IMR-90 (cell line): ENCODE results near the gene TSPAN4. TPM values are rescaled to one million over a fixed set of nuclear protein-coding genes. Genes with fewer than 3 reads are reported as not detected.

Source experiments
- ATAC-seq: fragments of 200-7000 bp; cut with Tn5 transposase; 2 replicates; pipeline ENCODE4 v1.9.1; 2020; ENCODE audit warnings: low read depth, mild to moderate bottlenecking, moderate library complexity
- BruUV-seq: library from RNA; stranded (reverse); fragments of 400-500 nt; replicated peaks from 2 replicates; lab custom pipeline; 2021; lab: Mats Ljungman, UMichigan
- CTCF ChIA-PET: fragments of 300-600 bp; formaldehyde crosslinking; extraction: SDS; loops from one replicate; lab custom pipeline; 2021; ENCODE audit warnings: antibody characterized with exemption; lab: Yijun Ruan, JAX
- POLR2A ChIA-PET: fragments of 300-600 bp; sonication (Branson Sonifier 250); formaldehyde crosslinking; loops from one replicate; lab custom pipeline; 2022; ENCODE audit warnings: antibody characterized with exemption; ENCODE audit not compliant: unreplicated experiment; lab: Charles Lee
- DNase-seq: peaks from one replicate; pipeline ENCODE4 v3.0.0; 2013
- H2AFZ ChIP-seq: replicated peaks from 2 replicates; pipeline ENCODE3; 2013; ENCODE audit warnings: low read length, mild to moderate bottlenecking; ENCODE audit not compliant: poor library complexity
- H2AK5ac ChIP-seq: 2 replicates; pipeline ENCODE4 v1.6.1; 2013; ENCODE audit warnings: low read depth, low read length, inconsistent platforms
- H2AK9ac ChIP-seq: replicated peaks from 2 replicates; pipeline ENCODE3; 2013; ENCODE audit warnings: mild to moderate bottlenecking, low read depth, low read length, moderate library complexity; ENCODE audit not compliant: poor library complexity
- H2BK120ac ChIP-seq: 2 replicates; pipeline ENCODE4 v1.6.1; 2013; ENCODE audit warnings: low read depth, low read length, inconsistent platforms
- H2BK15ac ChIP-seq: 3 replicates; pipeline ENCODE4 v1.6.1; 2013; ENCODE audit warnings: low read depth, low read length, inconsistent platforms
- H2BK20ac ChIP-seq: 2 replicates; pipeline ENCODE4 v1.6.1; 2013; ENCODE audit warnings: low read depth, mild to moderate bottlenecking, inconsistent platforms, low read length, moderate library complexity
- H2BK5ac ChIP-seq: 2 replicates; pipeline ENCODE4 v1.6.1; 2013; ENCODE audit warnings: mild to moderate bottlenecking, low read depth, low read length, inconsistent platforms; ENCODE audit not compliant: poor library complexity, severe bottlenecking
- H3K14ac ChIP-seq: replicated peaks from 2 replicates; pipeline ENCODE4 v1.6.1; 2013; ENCODE audit warnings: low read depth, low read length, inconsistent platforms
- H3K18ac ChIP-seq: 2 replicates; pipeline ENCODE4 v1.6.1; 2013; ENCODE audit warnings: low read depth, low read length, control low read depth
- H3K23ac ChIP-seq: 2 replicates; pipeline ENCODE4 v1.6.1; 2013; ENCODE audit warnings: low read depth, low read length, inconsistent platforms
- H3K27ac ChIP-seq: 2 replicates; pipeline ENCODE4 v1.5.1; 2013; ENCODE audit warnings: mild to moderate bottlenecking, control low read depth, low read length; ENCODE audit not compliant: insufficient read depth
- H3K27me3 ChIP-seq: 2 replicates; pipeline ENCODE4 v1.6.1; 2013; ENCODE audit warnings: low read length; ENCODE audit not compliant: control insufficient read depth, insufficient read depth
- H3K36me3 ChIP-seq: 2 replicates; pipeline ENCODE4 v1.6.1; 2013; ENCODE audit warnings: low read length, mixed read lengths; ENCODE audit not compliant: control insufficient read depth, insufficient read depth
- H3K4ac ChIP-seq: 2 replicates; pipeline ENCODE4 v1.6.1; 2013; ENCODE audit warnings: low read depth, low read length, inconsistent platforms
- H3K4me1 ChIP-seq: 2 replicates; pipeline ENCODE4 v1.6.1; 2013; ENCODE audit warnings: low read length, mixed read lengths; ENCODE audit not compliant: control insufficient read depth, insufficient read depth
- H3K4me2 ChIP-seq: 2 replicates; pipeline ENCODE4 v1.6.1; 2013; ENCODE audit warnings: low read depth, mild to moderate bottlenecking, control low read depth, low read length, moderate library complexity
- H3K4me3 ChIP-seq: 2 replicates; pipeline ENCODE4 v1.5.1; 2013; ENCODE audit warnings: low read depth, mild to moderate bottlenecking, control low read depth, low read length, moderate library complexity; ENCODE audit not compliant: insufficient read depth
- H3K56ac ChIP-seq: 2 replicates; pipeline ENCODE4 v1.6.1; 2013; ENCODE audit warnings: low read length, inconsistent platforms; ENCODE audit not compliant: insufficient read depth; ENCODE audit errors: extremely low read depth
- H3K79me1 ChIP-seq, 2 experiments: 2 replicates each; pipeline ENCODE4 v1.6.1; 2013; ENCODE audit warnings: low read length in 2 of 2, inconsistent platforms in 1 of 2, low read depth in 1 of 2
- H3K9ac ChIP-seq: 2 replicates; pipeline ENCODE4 v1.6.1; 2013; ENCODE audit warnings: low read depth, low read length, control low read depth
- H3K9me1 ChIP-seq: 2 replicates; pipeline ENCODE4 v1.6.1; 2013; ENCODE audit warnings: low read length, inconsistent platforms; ENCODE audit not compliant: insufficient read depth
- H3K9me3 ChIP-seq: 2 replicates; pipeline ENCODE4 v1.6.1; 2013; ENCODE audit warnings: low read length; ENCODE audit not compliant: control insufficient read depth, insufficient read depth
- H4K20me1 ChIP-seq: 2 replicates; pipeline ENCODE4 v1.6.1; 2013; ENCODE audit warnings: low read length, inconsistent platforms; ENCODE audit not compliant: insufficient read depth
- H4K5ac ChIP-seq: 2 replicates; pipeline ENCODE4 v1.6.1; 2013; ENCODE audit warnings: mild to moderate bottlenecking, low read depth, low read length, control low read depth
- H4K8ac ChIP-seq, 2 experiments: 2 replicates each; pipeline ENCODE4 v1.6.1; 2013; ENCODE audit warnings: low read depth in 2 of 2, low read length in 2 of 2, control low read depth in 1 of 2, inconsistent platforms in 1 of 2
- H4K91ac ChIP-seq: 2 replicates; pipeline ENCODE4 v1.6.1; 2013; ENCODE audit warnings: low read depth, low read length, inconsistent platforms; ENCODE audit not compliant: insufficient read depth
- CEBPB ChIP-seq: IDR thresholded peaks from 2 replicates; pipeline ENCODE4 v1.6.1; 2012; ENCODE audit warnings: low read depth, low read length, improper control_type of control experiment
- CHD1 ChIP-seq: IDR thresholded peaks from 2 replicates; pipeline ENCODE4 v1.6.1; 2012; ENCODE audit warnings: low read depth, low read length, improper control_type of control experiment
- CTCF ChIP-seq: conservative IDR thresholded peaks from 2 replicates; pipeline ENCODE4 v1.5.1; 2012; ENCODE audit warnings: mild to moderate bottlenecking, low read depth, low read length, improper control_type of control experiment
- FOS ChIP-seq: fragments of 150-350 bp; IDR thresholded peaks from 2 replicates; pipeline ENCODE4 v1.6.1; 2016; ENCODE audit warnings: low read depth, low read length
- MAFK ChIP-seq: IDR thresholded peaks from 2 replicates; pipeline ENCODE4 v1.6.1; 2012; ENCODE audit warnings: low read depth, low read length, improper control_type of control experiment
- MAZ ChIP-seq: IDR thresholded peaks from 2 replicates; pipeline ENCODE4 v1.6.1; 2012; ENCODE audit warnings: low read depth, mild to moderate bottlenecking, low read length, improper control_type of control experiment, moderate library complexity, borderline replicate concordance
- MXI1 ChIP-seq: IDR thresholded peaks from 2 replicates; pipeline ENCODE4 v1.6.1; 2012; ENCODE audit warnings: low read depth, mild to moderate bottlenecking, low read length, moderate library complexity, borderline replicate concordance
- RAD21 ChIP-seq: IDR thresholded peaks from 2 replicates; pipeline ENCODE4 v1.6.1; 2012; ENCODE audit warnings: low read length, improper control_type of control experiment
- RCOR1 ChIP-seq: IDR thresholded peaks from 2 replicates; pipeline ENCODE4 v1.6.1; 2012; ENCODE audit warnings: mild to moderate bottlenecking, low read length, improper control_type of control experiment; ENCODE audit not compliant: insufficient replicate concordance
- RFX5 ChIP-seq: IDR thresholded peaks from 2 replicates; pipeline ENCODE4 v1.8.0; 2012; ENCODE audit warnings: low read depth, mild to moderate bottlenecking, low read length, moderate library complexity
- WGBS, 2 experiments: methylation state at CpG; one replicate each; pipeline versions ENCODE4 v1.1.5 to v1.1.7; 2013; ENCODE audit warnings: missing lambda C conversion rate in 2 of 2; ENCODE audit not compliant: insufficient read length in 1 of 2; ENCODE audit errors: extremely low coverage in 2 of 2; 5-methylcytosine and 5-hydroxymethylcytosine counted together
- dilution Hi-C: fragments of 300-500 bp; cut with HindIII; formaldehyde crosslinking; loops from one replicate; pipeline ENCODE4 v1.14.3; 2018; ENCODE audit warnings: low sequenced_read_pairs; ENCODE audit not compliant: unreplicated experiment
- in situ Hi-C: fragments of 300-500 bp; cut with MboI; formaldehyde crosslinking; loops from 3 replicates; pipeline ENCODE4 v1.14.3; 2019; ENCODE audit warnings: low sequenced_read_pairs, inconsistent platforms, mixed read lengths
- intact Hi-C: fragments of 100-400 bp; cut with micrococcal nuclease; formaldehyde crosslinking; loops from 2 replicates; pipeline ENCODE4 v1.10.0; 2022
- polyA plus RNA-seq, 3 experiments: library from polyadenylated mRNA; depleted of rRNA; stranded (reverse); fragments of >200 nt; gene quantifications; 2 replicates each; pipeline ENCODE4 v1.2.3, GENCODE V29; 2012; ENCODE audit warnings: low replicate concordance in 1 of 3
- total RNA-seq: library from RNA; depleted of rRNA; stranded (reverse); fragments of >200 nt; gene quantifications from 2 replicates; pipeline ENCODE4 v1.2.3, GENCODE V29; 2012
- TF ChIP-seq, protein P1 (sequence below): fragments of 150-350 bp; IDR thresholded peaks from 2 replicates; pipeline ENCODE4 v1.6.1; 2017; ENCODE audit warnings: mild to moderate bottlenecking, antibody characterized with exemption, low read length, low read depth

The TSPAN4 gene
- total and polyA plus RNA-seq, 2 of the 4 experiments (the other 2 are of a cell fraction): 161 to 293 TPM

DNA sequence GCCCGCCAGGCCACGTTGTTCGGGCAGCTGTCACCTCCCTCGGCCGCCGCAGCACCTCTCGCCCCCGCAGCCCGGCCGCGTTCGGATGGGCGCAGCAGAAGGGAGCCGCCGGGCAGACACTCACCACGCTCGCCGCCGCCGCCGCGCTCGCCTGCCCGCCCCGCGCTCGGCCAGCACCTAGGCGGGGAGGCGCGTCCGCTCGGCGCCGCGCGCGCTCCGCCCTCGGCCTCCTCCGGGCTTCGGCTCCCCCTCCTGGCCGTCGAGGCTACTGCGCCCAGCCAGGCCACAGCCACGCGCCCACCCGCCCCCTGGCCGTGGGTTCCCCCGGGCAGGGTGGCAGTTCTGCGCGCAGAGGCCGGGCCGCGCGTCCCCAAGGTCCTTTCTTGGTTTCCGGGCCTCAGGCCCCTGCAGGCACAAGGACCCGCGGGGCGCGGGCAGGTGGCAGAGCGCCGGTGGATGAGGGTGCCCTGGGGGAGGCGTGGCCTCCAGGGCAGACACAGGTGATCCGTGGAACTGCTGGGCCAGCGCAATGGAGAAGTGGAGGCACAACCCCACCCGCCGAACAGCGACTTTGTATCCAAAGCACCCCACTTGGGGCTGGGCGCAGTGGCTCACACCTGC is 44.4 kb upstream of the TSPAN4 start, which contains the start of gene SLC25A22 (continued):
- TF ChIP-seq RAD21: peak; percentile 57
- TF ChIP-seq CHD1: no peak

- ATAC-seq (no peak), DNase-seq (no peak)
- Histone ChIP-seq H3K56ac (no peak overlapping the region), H3K18ac (no peak overlapping the region), H3K9me3 (no peaks in the 10 kb centered on the region), H3K79me1 (peaks cover 2 to 40% of the 10 kb centered on the region in 2 experiments; a peak in 3 of 4 replicates), H3K27me3 (no peaks in the 10 kb centered on the region), H4K8ac (no peak overlapping the region), H2BK20ac (no peak overlapping the region), H3K4ac (no peak overlapping the region), H3K4me3 (no peak overlapping the region), H3K4me2 (no peak overlapping the region), H2AK5ac (no peak overlapping the region), H3K9me1 (peaks cover 4% of the 10 kb centered on the region; the same call in 1 of the 2 replicates), H2BK15ac (no peak overlapping the region), H4K20me1 (peaks cover 18% of the 10 kb centered on the region), H4K91ac (no peak overlapping the region), H2AK9ac (peak overlapping the region; percentile 28), H3K36me3 (peaks cover 27% of the 10 kb centered on the region), H4K5ac (no peak overlapping the region), H3K23ac (no peak overlapping the region), H2BK120ac (no peak overlapping the region), H2AFZ (peak overlapping the region; percentile 6), H2BK5ac (no peak overlapping the region), H3K14ac (no peak overlapping the region), H3K4me1 (peaks cover 26% of the 10 kb centered on the region), H3K27ac (no peak overlapping the region), H3K9ac (no peak overlapping the region)
- WGBS, 2 experiments: 93% methylated on average over 18 of the region's 32 CpGs; no CpG with 5 or more reads in 1 of the 2 experiments
- no peak for TF ChIP-seq CHD1
- no peak for TF ChIP-seq RAD21
- TF ChIP-seq CEBPB: no peak
- TF ChIP-seq MAZ: no peak
- no peak for TF ChIP-seq RCOR1
- TF ChIP-seq FOS: no peak
- no peak for TF ChIP-seq MAFK
- TF ChIP-seq RFX5: no peak
- no peak for TF ChIP-seq MXI1
- TF ChIP-seq, protein P1, sequence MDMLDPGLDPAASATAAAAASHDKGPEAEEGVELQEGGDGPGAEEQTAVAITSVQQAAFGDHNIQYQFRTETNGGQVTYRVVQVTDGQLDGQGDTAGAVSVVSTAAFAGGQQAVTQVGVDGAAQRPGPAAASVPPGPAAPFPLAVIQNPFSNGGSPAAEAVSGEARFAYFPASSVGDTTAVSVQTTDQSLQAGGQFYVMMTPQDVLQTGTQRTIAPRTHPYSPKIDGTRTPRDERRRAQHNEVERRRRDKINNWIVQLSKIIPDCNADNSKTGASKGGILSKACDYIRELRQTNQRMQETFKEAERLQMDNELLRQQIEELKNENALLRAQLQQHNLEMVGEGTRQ: no peak
- no peak for TF ChIP-seq CTCF
- in situ Hi-C loops (no loop called here), intact Hi-C loops (no loop called here), dilution Hi-C loops (no loop called here)
- BruUV-seq: no TSS peak
- POLR2A ChIA-PET: no interaction called here
- CTCF ChIA-PET: no interaction called here
Measured at GRCh38 chr11:799641-800316, 42.9 kb upstream of the TSPAN4 start.
